GM19463 (cell line): ENCODE data around the gene FAM229B.

Experiments used
- ATAC-seq: cut with Tn5 transposase; IDR thresholded peaks from one replicate; pipeline ENCODE4 v1.9.1; 2021; ENCODE audit warnings: mild to moderate bottlenecking, moderate library complexity; ENCODE audit not compliant: unreplicated experiment

Gene FAM229B

GRCh38 chr6:112139052-112139451 lies 51.7 kb downstream of the FAM229B start:
- ATAC-seq: no peak

- no peak for ATAC-seq
Observed at GRCh38 chr6:112141707-112142106, 54.3 kb downstream of the FAM229B start.

GRCh38 chr6:112144145-112144926 lies 56.9 kb downstream of the FAM229B start:
- no peak for ATAC-seq

GRCh38 chr6:112145080-112145573 lies 57.7 kb downstream of the FAM229B start:
- ATAC-seq: no peak

GRCh38 chr6:112148103-112148502 lies 60.7 kb downstream of the FAM229B start:
- no peak for ATAC-seq

GRCh38 chr6:112149236-112149635 lies 61.8 kb downstream of the FAM229B start:
- ATAC-seq: no peak

- ATAC-seq: no peak
Observed at GRCh38 chr6:112149719-112150263, 62.4 kb downstream of the FAM229B start.

GRCh38 chr6:112150363-112150762 lies 63.0 kb downstream of the FAM229B start:
- ATAC-seq: no peak
